ENCODE data around the gene BCAS3. TPM values are rescaled to one million over a fixed set of nuclear protein-coding genes. Genes with fewer than 3 reads are reported as not detected.

The BCAS3 gene
- total and polyA plus RNA-seq, 2 donors (not counting 1 experiment from before 2014, with no cell fraction given): 13.9 to 73.4 TPM

- no peak for TF ChIP-seq EZH2 (IDR thresholded peaks at IDR 0.05; ENCODE audit: borderline replicate concordance, insufficient read depth, low read depth, low read length, poor library complexity, severe bottlenecking)
- TF ChIP-seq, protein P1, sequence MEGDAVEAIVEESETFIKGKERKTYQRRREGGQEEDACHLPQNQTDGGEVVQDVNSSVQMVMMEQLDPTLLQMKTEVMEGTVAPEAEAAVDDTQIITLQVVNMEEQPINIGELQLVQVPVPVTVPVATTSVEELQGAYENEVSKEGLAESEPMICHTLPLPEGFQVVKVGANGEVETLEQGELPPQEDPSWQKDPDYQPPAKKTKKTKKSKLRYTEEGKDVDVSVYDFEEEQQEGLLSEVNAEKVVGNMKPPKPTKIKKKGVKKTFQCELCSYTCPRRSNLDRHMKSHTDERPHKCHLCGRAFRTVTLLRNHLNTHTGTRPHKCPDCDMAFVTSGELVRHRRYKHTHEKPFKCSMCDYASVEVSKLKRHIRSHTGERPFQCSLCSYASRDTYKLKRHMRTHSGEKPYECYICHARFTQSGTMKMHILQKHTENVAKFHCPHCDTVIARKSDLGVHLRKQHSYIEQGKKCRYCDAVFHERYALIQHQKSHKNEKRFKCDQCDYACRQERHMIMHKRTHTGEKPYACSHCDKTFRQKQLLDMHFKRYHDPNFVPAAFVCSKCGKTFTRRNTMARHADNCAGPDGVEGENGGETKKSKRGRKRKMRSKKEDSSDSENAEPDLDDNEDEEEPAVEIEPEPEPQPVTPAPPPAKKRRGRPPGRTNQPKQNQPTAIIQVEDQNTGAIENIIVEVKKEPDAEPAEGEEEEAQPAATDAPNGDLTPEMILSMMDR (IDR thresholded peaks at IDR 0.05): no peak
- no peak for ATAC-seq (ENCODE audit: low read depth)
- H3K4me1 ChIP-seq (ENCODE audit: control insufficient read depth in 2 of 2, insufficient read depth in 2 of 2, low read length in 2 of 2): peaks cover 6 to 7% of the 10 kb centered on the region in 2 donors
- DNase-seq: no peak
- no peaks in the 10 kb centered on the region for H3K36me3 ChIP-seq (replicated peaks in 1 of 2; ENCODE audit: control extremely low read depth in 1 of 2, control insufficient read depth in 1 of 2, extremely low read depth in 1 of 2, insufficient read depth in 2 of 2, low read length in 1 of 2)
- ChIA-PET CTCF (interaction anchor here (1.3 kb wide), 1 partner anchor 9 kb away, joined by 5 read pairs; no protein-coding TSS in a partner anchor), POLR2A (no interaction called here)
- no peak overlapping the region for H3K4me2 ChIP-seq (replicated peaks; ENCODE audit: low read depth, low read length, poor library complexity, severe bottlenecking)
- peaks cover 0 to 47% (median 7%) of the 10 kb centered on the region in 4 experiments for H3K27me3 ChIP-seq (replicated peaks in 1 of 4; ENCODE audit: control extremely low read depth in 1 of 4, control insufficient read depth in 3 of 4, insufficient read depth in 4 of 4, low read length in 3 of 4)
- no CpG with 5 or more reads among the region's 4 CpGs for WGBS (ENCODE audit: insufficient coverage)
- Mint-ChIP-seq H3K27ac (no peak overlapping the region), H3K27me3 (peaks cover 66% of the 10 kb centered on the region), H3K4me3 (no peak overlapping the region), H3K4me1 (peaks cover 4% of the 10 kb centered on the region), H3K9me3 (ENCODE audit: insufficient read depth) (no peaks in the 10 kb centered on the region)
- intact Hi-C loops (cut with micrococcal nuclease): no loop called here
- H2AFZ ChIP-seq (ENCODE audit: insufficient read depth, low read depth, low read length, poor library complexity, severe bottlenecking): no peak overlapping the region
- H3K9ac ChIP-seq (ENCODE audit: low read length): no peak overlapping the region
- H4K20me1 ChIP-seq (ENCODE audit: control insufficient read depth, insufficient read depth, low read length, poor library complexity, severe bottlenecking): no peaks in the 10 kb centered on the region
- no peak overlapping the region for H3K4me3 ChIP-seq (ENCODE audit: control extremely low read depth in 1 of 5, extremely low read depth in 1 of 5, insufficient read depth in 1 of 5, low read depth in 2 of 5, low read length in 4 of 5)
- H3K27ac ChIP-seq (ENCODE audit: low read length in 2 of 2): no peak overlapping the region
- no peaks in the 10 kb centered on the region for H3K79me2 ChIP-seq (ENCODE audit: control insufficient read depth, insufficient read depth, low read length)
- H3K9me3 ChIP-seq (ENCODE audit: control extremely low read depth in 1 of 3, control insufficient read depth in 2 of 3, insufficient read depth in 1 of 3, low read length in 2 of 3): no peaks in the 10 kb centered on the region
Measured at GRCh38 chr17:61421460-61421859, 743.8 kb downstream of the BCAS3 start.

DNA sequence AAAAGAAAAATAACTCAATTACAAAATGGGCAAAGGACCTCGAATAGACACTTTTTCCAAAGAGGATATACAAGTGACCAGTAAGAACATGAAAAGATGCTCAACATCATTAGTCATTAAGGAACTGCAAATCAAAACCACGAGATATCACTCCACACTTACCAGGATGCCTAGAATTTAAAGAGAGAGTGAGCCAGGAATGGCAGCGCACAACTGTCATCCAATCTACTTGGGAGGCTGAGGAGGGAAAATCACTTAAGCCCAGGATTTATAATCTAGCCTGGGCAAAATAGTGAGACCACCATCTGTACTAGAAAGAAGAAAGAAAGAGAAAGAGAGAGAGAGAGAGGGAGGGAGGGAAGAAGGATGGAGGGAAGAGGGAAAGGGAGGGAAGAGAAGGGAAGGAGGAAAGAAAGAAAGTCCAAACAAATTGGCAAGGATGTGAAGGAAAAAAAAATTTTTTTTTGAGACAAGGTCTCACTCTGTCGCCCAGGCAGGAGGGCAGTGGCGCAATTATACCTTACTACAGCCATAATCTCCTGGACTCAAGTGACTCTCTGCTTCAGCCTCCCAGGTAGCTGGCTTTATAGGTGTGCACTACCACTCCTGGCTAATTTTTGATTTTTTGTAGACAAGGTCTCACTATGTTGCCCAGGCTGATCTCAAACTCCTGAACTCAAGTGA, 744.6 kb downstream of the BCAS3 start:
- ChIA-PET POLR2A (no interaction called here), CTCF (interaction anchor here (0.9 kb wide), 1 partner anchor 10 kb away, joined by 3 read pairs; no protein-coding TSS in a partner anchor)
- Mint-ChIP-seq H3K27me3 (peaks cover 61% of the 10 kb centered on the region), H3K4me3 (no peak overlapping the region), H3K9me3 (ENCODE audit: insufficient read depth) (no peaks in the 10 kb centered on the region), H3K4me1 (no peaks in the 10 kb centered on the region), H3K27ac (no peak overlapping the region)
- Histone ChIP-seq H3K9ac (ENCODE audit: low read length) (no peak overlapping the region), H3K36me3 (replicated peaks in 1 of 2; ENCODE audit: control extremely low read depth in 1 of 2, control insufficient read depth in 1 of 2, extremely low read depth in 1 of 2, insufficient read depth in 2 of 2, low read length in 1 of 2) (no peaks in the 10 kb centered on the region), H3K27me3 (replicated peaks in 1 of 4; ENCODE audit: control extremely low read depth in 1 of 4, control insufficient read depth in 3 of 4, insufficient read depth in 4 of 4, low read length in 3 of 4) (peaks cover 0 to 39% (median 4%) of the 10 kb centered on the region in 4 experiments), H3K79me2 (ENCODE audit: control insufficient read depth, insufficient read depth, low read length) (no peaks in the 10 kb centered on the region), H2AFZ (ENCODE audit: insufficient read depth, low read depth, low read length, poor library complexity, severe bottlenecking) (no peak overlapping the region), H3K4me2 (replicated peaks; ENCODE audit: low read depth, low read length, poor library complexity, severe bottlenecking) (no peak overlapping the region), H3K4me1 (ENCODE audit: control insufficient read depth in 2 of 2, insufficient read depth in 2 of 2, low read length in 2 of 2) (no peaks in the 10 kb centered on the region), H4K20me1 (ENCODE audit: control insufficient read depth, insufficient read depth, low read length, poor library complexity, severe bottlenecking) (no peaks in the 10 kb centered on the region), H3K9me3 (ENCODE audit: control extremely low read depth in 1 of 3, control insufficient read depth in 2 of 3, insufficient read depth in 1 of 3, low read length in 2 of 3) (no peaks in the 10 kb centered on the region), H3K27ac (ENCODE audit: low read length in 2 of 2) (no peak overlapping the region), H3K4me3 (ENCODE audit: control extremely low read depth in 1 of 5, extremely low read depth in 1 of 5, insufficient read depth in 1 of 5, low read depth in 2 of 5, low read length in 4 of 5) (no peak overlapping the region)
- TF ChIP-seq, protein P1 (IDR thresholded peaks at IDR 0.05): no peak
- no peak for TF ChIP-seq EZH2 (IDR thresholded peaks at IDR 0.05; ENCODE audit: borderline replicate concordance, insufficient read depth, low read depth, low read length, poor library complexity, severe bottlenecking)
- DNase-seq: no peak
- intact Hi-C loops (cut with micrococcal nuclease): no loop called here
- no peak for ATAC-seq (ENCODE audit: low read depth)
- WGBS (ENCODE audit: insufficient coverage): no CpG with 5 or more reads among the region's 5 CpGs
